Nucleus accumbens (tissue), 56 donors: ENCODE measurements around the gene LRFN2.

Experiments
- DNase-seq, 56 donors: peaks; one replicate each; lab custom pipeline; 2025; lab: John Stamatoyannopoulos, UW

LRFN2 gene

GRCh38 chr6:40387127-40387870, 199.9 kb downstream of the LRFN2 start:
- no peak for DNase-seq

GRCh38 chr6:40386200-40386599, 201.0 kb downstream of the LRFN2 start:
- no peak for DNase-seq

- no peak for DNase-seq
These were observed 203.6 kb downstream of the LRFN2 start for GRCh38 chr6:40383348-40384115.

- DNase-seq, result no peak
These were observed 206.9 kb downstream of the LRFN2 start for GRCh38 chr6:40380271-40380670.

GRCh38 chr6:40379811-40380210, 207.4 kb downstream of the LRFN2 start:
- DNase-seq, result no peak

- DNase-seq, result no peak
These were observed 208.5 kb downstream of the LRFN2 start for GRCh38 chr6:40378725-40379074.

- peak in 1 of 56 donors; percentile 10 for DNase-seq
These were observed 209.0 kb downstream of the LRFN2 start for GRCh38 chr6:40378071-40378724.

- no peak for DNase-seq
These were observed 209.9 kb downstream of the LRFN2 start for GRCh38 chr6:40377173-40377806.

- DNase-seq, result no peak
These were observed 211.0 kb downstream of the LRFN2 start for GRCh38 chr6:40376113-40376650.

GRCh38 chr6:40373267-40373666, 213.9 kb downstream of the LRFN2 start:
- DNase-seq, result no peak

- DNase-seq, result no peak
These were observed 215.5 kb downstream of the LRFN2 start for GRCh38 chr6:40371621-40372020.

- DNase-seq, result no peak
These were observed 216.1 kb downstream of the LRFN2 start for GRCh38 chr6:40371095-40371494.

- DNase-seq, result no peak
These were observed 217.3 kb downstream of the LRFN2 start for GRCh38 chr6:40369891-40370290.

GRCh38 chr6:40369042-40369441, 218.1 kb downstream of the LRFN2 start:
- DNase-seq, result no peak

GRCh38 chr6:40362859-40363258, 224.3 kb downstream of the LRFN2 start:
- DNase-seq, result no peak

GRCh38 chr6:40359808-40360207, 227.4 kb downstream of the LRFN2 start:
- DNase-seq, result no peak

GRCh38 chr6:40358473-40359460, 228.4 kb downstream of the LRFN2 start:
- no peak for DNase-seq

- no peak for DNase-seq
These were observed 230.8 kb downstream of the LRFN2 start for GRCh38 chr6:40356242-40356910.

- no peak for DNase-seq
These were observed 231.6 kb downstream of the LRFN2 start for GRCh38 chr6:40355532-40355931.
